SU-DHL-6 (cell line): ENCODE measurements around the gene OBSCN.

Experiments
- H2AFZ ChIP-seq: fragments of 200-600 bp; sonication (generic); 2 replicates; pipeline ENCODE4 v1.6.1; 2014; ENCODE audit warnings: low read depth, mild to moderate bottlenecking, moderate library complexity, mixed read lengths, antibody characterized with exemption, low read length; ENCODE audit not compliant: severe bottlenecking
- H3F3A ChIP-seq: fragments of 200-600 bp; shearing (Covaris generic); 2 replicates; pipeline ENCODE4 v1.6.0; 2016; ENCODE audit warnings: antibody characterized with exemption, mild to moderate bottlenecking; ENCODE audit not compliant: insufficient read depth
- H3K27ac ChIP-seq: fragments of 200-600 bp; sonication (generic); 2 replicates; pipeline ENCODE4 v1.5.1; 2016; ENCODE audit warnings: low read depth, mild to moderate bottlenecking, low read length, moderate library complexity, mixed read lengths
- H3K27me3 ChIP-seq: fragments of 200-600 bp; sonication (generic), shearing (Covaris generic); 2 replicates; pipeline ENCODE4 v1.6.0; 2014; ENCODE audit warnings: mild to moderate bottlenecking, low read length
- H3K36me3 ChIP-seq: fragments of 200-600 bp; sonication (generic); 2 replicates; pipeline ENCODE4 v1.6.1; 2014; ENCODE audit warnings: mild to moderate bottlenecking, low read length, mixed read lengths
- H3K4me2 ChIP-seq: fragments of 300-600, 200-600 bp; shearing (Covaris generic), sonication (generic); 2 replicates; pipeline ENCODE4 v1.6.0; 2014; ENCODE audit warnings: low read length, low read depth, mild to moderate bottlenecking; ENCODE audit not compliant: poor library complexity, severe bottlenecking
- H3K4me3 ChIP-seq: fragments of 200-600 bp; sonication (generic); 2 replicates; pipeline ENCODE4 v1.5.1; 2014; ENCODE audit warnings: antibody characterized with exemption, low read length, mild to moderate bottlenecking, mixed read lengths; ENCODE audit not compliant: insufficient read depth, poor library complexity, severe bottlenecking
- H3K79me2 ChIP-seq: fragments of 200-600 bp; sonication (generic); 2 replicates; pipeline ENCODE4 v1.6.1; 2014; ENCODE audit warnings: mild to moderate bottlenecking, low read length, moderate library complexity; ENCODE audit not compliant: insufficient read depth
- H3K9ac ChIP-seq: fragments of 200-600 bp; sonication (generic); 2 replicates; pipeline ENCODE4 v1.7.0; 2014; ENCODE audit warnings: mild to moderate bottlenecking, low read length
- H3K9me2 ChIP-seq: fragments of 200-600 bp; sonication (generic); replicated peaks from 2 replicates; pipeline ENCODE4 v1.6.1; 2014; ENCODE audit warnings: low read length; ENCODE audit not compliant: insufficient read depth
- H3K9me3 ChIP-seq: fragments of 200-600 bp; sonication (generic); 2 replicates; pipeline ENCODE4 v1.6.1; 2014; ENCODE audit warnings: low read length, mixed read lengths; ENCODE audit not compliant: insufficient read depth
- H4K20me1 ChIP-seq: fragments of 200-600 bp; sonication (generic); 2 replicates; pipeline ENCODE4 v1.6.1; 2014; ENCODE audit warnings: low read depth, mild to moderate bottlenecking, antibody characterized with exemption, low read length, moderate library complexity, mixed read lengths
- EZH2phosphoT487 ChIP-seq: fragments of 200-600 bp; sonication (generic), shearing (Covaris generic); conservative IDR thresholded peaks from 2 replicates; pipeline ENCODE4 v1.6.1; 2018; ENCODE audit warnings: mild to moderate bottlenecking, antibody characterized with exemption, low read length, moderate library complexity, mixed read lengths
- TF ChIP-seq, protein P1 (sequence below): fragments of 200-600 bp; sonication (generic); IDR thresholded peaks from one replicate; pipeline ENCODE4 v1.5.1; 2017; ENCODE audit warnings: antibody characterized with exemption, mild to moderate bottlenecking, low read length, moderate library complexity; ENCODE audit not compliant: insufficient read depth, poor library complexity, severe bottlenecking

The OBSCN gene

GRCh38 chr1:228338521-228339051 is 130.7 kb downstream of the OBSCN start:
- no peaks in the 10 kb centered on the region for H3K79me2 ChIP-seq

DNA sequence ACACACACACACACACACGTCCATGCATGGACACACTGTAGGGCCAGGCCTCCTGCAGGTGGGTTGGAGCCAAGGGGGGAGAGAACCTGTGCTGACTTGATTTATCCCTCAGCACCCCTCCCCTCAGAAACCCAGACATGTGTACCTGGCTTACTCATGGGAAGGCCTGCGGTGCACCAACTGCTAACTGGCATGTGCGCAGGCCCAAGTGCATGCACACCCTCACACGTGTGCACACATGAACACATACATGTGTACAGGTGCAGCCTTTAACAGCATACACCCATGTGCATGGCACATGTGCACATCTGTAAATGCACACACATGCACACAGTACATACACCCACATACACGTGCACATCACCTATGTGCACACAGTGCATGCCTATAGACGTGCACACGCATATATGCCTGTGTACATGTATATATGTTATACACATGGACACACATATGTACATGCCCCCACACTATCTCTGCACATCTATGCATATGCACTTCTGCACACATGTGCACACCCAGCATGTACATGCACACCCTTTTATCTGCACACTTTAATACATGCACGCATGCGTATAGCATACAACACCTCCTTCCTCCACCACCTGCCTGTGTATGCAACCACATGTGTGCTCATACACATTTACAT is 131.3 kb downstream of the OBSCN start:
- no peaks in the 10 kb centered on the region for H3K79me2 ChIP-seq
- no peaks in the 10 kb centered on the region for H4K20me1 ChIP-seq
- no peaks in the 10 kb centered on the region for H3K9me2 ChIP-seq
- no peak overlapping the region for H3K4me3 ChIP-seq
- H3K27me3 ChIP-seq, result no peaks in the 10 kb centered on the region
- H3K27ac ChIP-seq, result no peak overlapping the region
- no peak overlapping the region for H2AFZ ChIP-seq
- no peaks in the 10 kb centered on the region for H3K36me3 ChIP-seq
- TF ChIP-seq EZH2phosphoT487, result no peak
- TF ChIP-seq, protein P1, sequence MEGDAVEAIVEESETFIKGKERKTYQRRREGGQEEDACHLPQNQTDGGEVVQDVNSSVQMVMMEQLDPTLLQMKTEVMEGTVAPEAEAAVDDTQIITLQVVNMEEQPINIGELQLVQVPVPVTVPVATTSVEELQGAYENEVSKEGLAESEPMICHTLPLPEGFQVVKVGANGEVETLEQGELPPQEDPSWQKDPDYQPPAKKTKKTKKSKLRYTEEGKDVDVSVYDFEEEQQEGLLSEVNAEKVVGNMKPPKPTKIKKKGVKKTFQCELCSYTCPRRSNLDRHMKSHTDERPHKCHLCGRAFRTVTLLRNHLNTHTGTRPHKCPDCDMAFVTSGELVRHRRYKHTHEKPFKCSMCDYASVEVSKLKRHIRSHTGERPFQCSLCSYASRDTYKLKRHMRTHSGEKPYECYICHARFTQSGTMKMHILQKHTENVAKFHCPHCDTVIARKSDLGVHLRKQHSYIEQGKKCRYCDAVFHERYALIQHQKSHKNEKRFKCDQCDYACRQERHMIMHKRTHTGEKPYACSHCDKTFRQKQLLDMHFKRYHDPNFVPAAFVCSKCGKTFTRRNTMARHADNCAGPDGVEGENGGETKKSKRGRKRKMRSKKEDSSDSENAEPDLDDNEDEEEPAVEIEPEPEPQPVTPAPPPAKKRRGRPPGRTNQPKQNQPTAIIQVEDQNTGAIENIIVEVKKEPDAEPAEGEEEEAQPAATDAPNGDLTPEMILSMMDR, result no peak
- no peak overlapping the region for H3K9ac ChIP-seq
- no peak overlapping the region for H3K4me2 ChIP-seq
- H3F3A ChIP-seq, result no peaks in the 10 kb centered on the region
- H3K9me3 ChIP-seq, result no peaks in the 10 kb centered on the region

More at GRCh38 chr1:228338521-228339051, 130.7 kb downstream of the OBSCN start:
- no peak for TF ChIP-seq EZH2phosphoT487
- TF ChIP-seq, protein P1, result no peak
- H3K27ac ChIP-seq, result no peak overlapping the region
- no peak overlapping the region for H3K4me3 ChIP-seq
- no peaks in the 10 kb centered on the region for H3K9me2 ChIP-seq
- no peak overlapping the region for H2AFZ ChIP-seq
- H3F3A ChIP-seq, result no peaks in the 10 kb centered on the region
- H4K20me1 ChIP-seq, result no peaks in the 10 kb centered on the region
- no peaks in the 10 kb centered on the region for H3K9me3 ChIP-seq
- H3K27me3 ChIP-seq, result no peaks in the 10 kb centered on the region
- H3K9ac ChIP-seq, result no peak overlapping the region
- H3K36me3 ChIP-seq, result no peaks in the 10 kb centered on the region
- no peak overlapping the region for H3K4me2 ChIP-seq

- Histone ChIP-seq H3K36me3 (no peaks in the 10 kb centered on the region), H2AFZ (no peak overlapping the region), H3K9me2 (no peaks in the 10 kb centered on the region), H3K9ac (no peak overlapping the region), H3K27me3 (no peaks in the 10 kb centered on the region), H3K4me3 (no peak overlapping the region), H3K79me2 (no peaks in the 10 kb centered on the region), H3K9me3 (no peaks in the 10 kb centered on the region), H4K20me1 (no peaks in the 10 kb centered on the region), H3K4me2 (no peak overlapping the region), H3F3A (no peaks in the 10 kb centered on the region), H3K27ac (no peak overlapping the region)
- TF ChIP-seq, protein P1, result no peak
- TF ChIP-seq EZH2phosphoT487, result no peak
Observed at GRCh38 chr1:228339766-228340685, 132.2 kb downstream of the OBSCN start.
